ENCODE results near the gene GRM2.
"Not testable (repeated sequence)": the region's sequence is repeated elsewhere in the genome, so short reads cannot be mapped to it uniquely, and the experiment has no call there.

The GRM2 gene

DNA sequence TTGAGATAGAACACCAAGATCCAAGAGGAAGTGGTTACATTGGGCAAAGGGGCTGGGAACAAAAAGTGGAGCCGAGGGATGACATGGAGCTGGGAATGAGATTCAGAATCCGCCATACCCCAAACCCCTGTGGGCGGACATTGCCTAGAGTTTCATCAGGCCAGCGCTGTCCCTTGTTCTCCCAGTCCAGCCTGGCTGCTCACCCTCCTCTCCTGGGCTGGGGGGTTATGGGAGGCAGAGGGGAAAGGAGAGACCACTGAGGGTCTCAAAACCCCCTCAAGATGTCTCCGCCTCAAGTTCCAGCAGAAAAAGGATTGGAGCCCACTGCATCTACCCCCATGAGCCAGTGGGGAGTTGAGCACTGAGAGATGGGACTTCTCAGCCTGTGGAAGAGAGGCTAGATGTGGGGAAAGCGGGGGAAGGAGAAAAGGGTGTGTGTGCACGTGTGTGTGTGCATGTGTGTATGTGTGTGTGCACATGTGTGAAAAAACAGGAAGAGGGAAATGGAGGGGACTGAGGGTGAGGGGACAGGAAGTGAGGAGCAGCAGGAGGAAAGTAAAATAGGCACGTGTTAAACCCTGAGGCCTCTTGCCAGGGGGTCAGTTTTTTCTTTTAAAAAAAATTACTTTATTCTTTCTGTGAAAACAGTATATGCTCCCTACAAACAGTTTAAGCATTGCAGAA, 14.3 kb downstream of the GRM2 start:
- DNase-seq (ENCODE audit: low read depth in 2 of 3, low spot score in 1 of 3) = no peak

- peak in 1 of 3 donors; percentile 23 for DNase-seq (ENCODE audit: low read depth in 2 of 3, low spot score in 1 of 3)
Measured at GRCh38 chr3:51722362-51722761, 15.5 kb downstream of the GRM2 start.

- DNase-seq (ENCODE audit: low read depth in 2 of 3, low spot score in 1 of 3) = no peak
Measured at GRCh38 chr3:51727500-51727899, 20.6 kb downstream of the GRM2 start.

GRCh38 chr3:51729042-51729633, 22.3 kb downstream of the GRM2 start:
- no peak for DNase-seq (ENCODE audit: low read depth in 2 of 3, low spot score in 1 of 3)

DNA sequence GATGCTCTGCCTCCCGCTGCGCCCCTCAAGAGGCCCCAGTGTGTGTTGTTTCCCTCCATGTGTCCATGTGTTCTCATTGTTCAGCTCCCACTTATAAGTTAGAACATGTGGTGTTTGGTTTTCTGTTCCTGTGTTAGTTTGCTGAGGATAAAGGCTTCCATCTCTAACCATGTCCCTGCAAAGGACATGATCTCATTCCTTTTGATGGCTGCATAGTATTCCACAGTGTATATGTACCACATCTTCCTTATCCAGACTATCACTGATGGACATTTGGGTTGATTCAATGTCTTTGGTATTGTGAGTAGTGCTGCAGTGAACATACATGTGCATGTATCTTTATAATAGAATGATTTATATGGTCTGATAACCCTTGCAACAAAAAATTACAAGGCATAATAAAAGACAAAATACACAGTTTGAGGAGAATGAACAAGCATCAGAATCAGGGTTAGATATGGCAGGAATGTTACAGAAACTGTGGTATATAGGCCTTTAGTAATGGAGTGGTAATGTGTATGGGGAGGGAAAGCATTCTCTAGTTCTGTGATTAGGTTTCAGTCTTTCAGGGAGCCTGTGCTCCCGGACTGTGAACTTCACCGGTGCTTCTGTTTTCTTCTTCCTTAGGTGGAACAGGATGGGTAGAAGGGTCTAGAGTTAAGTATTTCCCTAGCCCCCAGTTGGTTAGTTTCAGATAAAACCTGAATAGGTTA, 27.1 kb downstream of the GRM2 start:
- DNase-seq (ENCODE audit: low read depth in 2 of 3, low spot score in 1 of 3) = no peak

GRCh38 chr3:51734572-51734907, 27.7 kb downstream of the GRM2 start:
- peak in 1 of 3 donors; percentile 25 for DNase-seq (ENCODE audit: low read depth in 2 of 3, low spot score in 1 of 3)

GRCh38 chr3:51735039-51735438, 28.2 kb downstream of the GRM2 start:
- no peak for DNase-seq (ENCODE audit: low read depth in 2 of 3, low spot score in 1 of 3)

GRCh38 chr3:51735950-51736349, 29.1 kb downstream of the GRM2 start:
- DNase-seq (ENCODE audit: low read depth in 2 of 3, low spot score in 1 of 3) = no peak

DNA sequence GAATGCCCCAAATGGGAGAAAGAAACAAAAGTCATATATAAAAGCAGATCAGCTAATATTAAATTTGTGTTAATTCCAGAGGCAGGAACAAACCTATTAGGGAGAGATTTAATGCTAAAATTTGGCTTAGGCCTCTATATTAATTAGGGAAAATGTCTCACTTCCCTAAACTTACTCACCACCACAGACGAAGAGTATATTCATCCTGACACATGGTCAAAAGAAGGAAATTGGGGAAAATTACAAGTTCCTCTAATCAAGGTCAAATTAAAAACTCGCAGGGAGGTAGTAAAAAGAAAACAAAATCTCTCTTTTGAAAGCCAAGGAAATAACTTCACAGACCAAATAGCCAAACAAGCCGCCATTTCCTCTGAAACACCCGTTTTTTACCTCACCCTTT, 32.2 kb downstream of the GRM2 start:
- DNase-seq (ENCODE audit: low read depth in 2 of 3, low spot score in 1 of 3) = no peak

DNA sequence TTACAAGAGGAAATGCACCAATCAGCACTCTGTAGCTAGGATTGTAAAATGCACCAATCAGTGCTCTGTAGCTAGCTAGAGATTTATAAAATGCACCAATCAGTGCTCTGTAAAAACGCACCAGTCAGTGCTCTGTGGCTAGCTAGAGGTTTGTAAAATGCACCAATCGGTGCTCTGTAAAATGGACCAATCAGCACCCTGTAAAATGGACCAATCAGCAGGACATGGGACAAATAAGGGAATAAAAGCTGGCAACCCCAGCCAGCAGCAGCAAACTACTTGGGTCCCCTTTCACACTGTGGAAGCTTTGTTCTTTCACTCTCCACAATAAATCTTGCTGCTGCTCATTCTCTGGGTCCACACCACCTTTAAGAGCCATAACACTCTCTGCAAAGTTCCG, 35.5 kb downstream of the GRM2 start:
- DNase-seq (ENCODE audit: low read depth in 2 of 3, low spot score in 1 of 3) = not testable (repeated sequence)

DNA sequence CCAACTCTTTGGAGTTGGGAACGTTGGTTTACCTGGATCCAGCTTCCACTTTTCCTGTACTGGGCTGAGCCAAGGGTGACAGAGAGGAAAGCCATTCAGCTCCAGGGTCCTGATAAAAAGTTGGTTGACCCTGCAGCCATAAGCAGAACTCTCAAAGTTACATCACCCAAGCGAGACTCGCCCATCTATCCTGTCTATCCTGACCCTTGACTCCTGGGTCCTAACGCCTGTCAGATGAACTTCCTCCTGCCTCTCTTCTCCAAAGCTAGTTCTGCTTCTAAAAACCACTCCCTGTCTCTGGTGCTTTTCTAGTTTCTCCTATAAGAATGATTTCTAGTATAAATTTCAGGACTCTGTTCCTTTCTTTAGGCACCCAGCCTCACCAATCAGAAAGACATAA, 36.1 kb downstream of the GRM2 start:
- DNase-seq (ENCODE audit: low read depth in 2 of 3, low spot score in 1 of 3) = not testable (repeated sequence)

- DNase-seq (ENCODE audit: low read depth in 2 of 3, low spot score in 1 of 3) = no peak
Measured at GRCh38 chr3:51747840-51748239, 41.0 kb downstream of the GRM2 start.

- DNase-seq (ENCODE audit: low read depth in 2 of 3, low spot score in 1 of 3) = no peak
Measured at GRCh38 chr3:51748327-51748726, 41.5 kb downstream of the GRM2 start.

- DNase-seq (ENCODE audit: low read depth in 2 of 3, low spot score in 1 of 3) = no peak
Measured at GRCh38 chr3:51750878-51751277, 44.0 kb downstream of the GRM2 start.

DNA sequence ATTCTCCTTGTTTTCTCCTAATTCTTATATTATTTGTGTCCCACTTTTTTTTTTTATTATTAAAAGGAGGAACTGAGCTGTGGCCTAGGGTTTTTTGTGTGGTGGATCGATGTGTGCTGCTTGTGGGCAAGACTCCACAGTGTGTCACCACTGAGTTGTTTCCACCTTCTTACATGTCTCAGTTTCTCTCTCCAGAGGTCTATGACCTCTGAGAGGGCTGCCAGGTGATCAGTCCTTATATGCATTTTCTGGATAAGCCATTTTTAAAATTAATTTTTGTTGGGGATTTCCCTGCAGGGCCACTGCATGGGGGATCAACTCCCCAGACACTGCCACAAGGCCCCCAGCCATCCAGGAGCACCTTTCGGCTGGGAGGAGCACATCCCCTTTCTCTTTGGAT, 44.4 kb downstream of the GRM2 start:
- no peak for DNase-seq (ENCODE audit: low read depth in 2 of 3, low spot score in 1 of 3)

- DNase-seq (ENCODE audit: low read depth in 2 of 3, low spot score in 1 of 3) = not testable (repeated sequence)
Measured at GRCh38 chr3:51753763-51754750, 47.2 kb downstream of the GRM2 start.

GRCh38 chr3:51759203-51759602, 52.3 kb downstream of the GRM2 start:
- no peak for DNase-seq (ENCODE audit: low read depth in 2 of 3, low spot score in 1 of 3)
